Motor neuron (in vitro differentiated cells): ENCODE measurements around the gene LIFR. TPM values are rescaled to one million over a fixed set of nuclear protein-coding genes. Genes with fewer than 3 reads are reported as not detected.
"Not testable (repeated sequence)": the region's sequence is repeated elsewhere in the genome, so short reads cannot be mapped to it uniquely, and the experiment has no call there.

ENCODE experiments used
- ATAC-seq, 8 experiments: fragments of 200-7000 bp; cut with Tn5 transposase; replicated peaks in 6 of 8; 2 replicates each; pipeline ENCODE4 v1.8.0; 2021; ENCODE audit warnings: mild to moderate bottlenecking in 8 of 8, moderate library complexity in 8 of 8
- H3K27ac ChIP-seq, 2 donors: fragments of 250-450 bp; sonication (Bioruptor Pico); 2 replicates each; pipeline ENCODE4 v1.9.0; 2021; ENCODE audit warnings: antibody characterized with exemption in 2 of 2, mild to moderate bottlenecking in 2 of 2, moderate library complexity in 1 of 2
- H3K4me1 ChIP-seq, 2 donors: fragments of 250-450 bp; sonication (Bioruptor Pico); replicated peaks in 1 of 2; 2 replicates each; pipeline ENCODE4 v1.6.1; 2021; ENCODE audit warnings: antibody characterized with exemption in 2 of 2, mild to moderate bottlenecking in 2 of 2, moderate library complexity in 1 of 2
- H3K4me3 ChIP-seq, 5 donors: fragments of 250-450 bp; sonication (Bioruptor Pico); 2 replicates each; pipeline ENCODE4 v1.9.0; 2021; ENCODE audit warnings: antibody characterized with exemption in 5 of 5, mild to moderate bottlenecking in 5 of 5, moderate library complexity in 4 of 5
- WGBS, 10 experiments: fragments of 450-650 bp; shearing (Covaris generic); methylation state at CpG; one replicate each; pipeline ENCODE4 v1.0.0; 2022; 5-methylcytosine and 5-hydroxymethylcytosine counted together
- in situ Hi-C, 9 experiments: fragments of 400-800 bp; cut with MboI; loops; one replicate each; pipeline ENCODE4 v1.15.0; 2021; ENCODE audit warnings: low sequenced_read_pairs in 9 of 9, low pct_unique_long_range_greater_than_20kb in 2 of 9; ENCODE audit not compliant: unreplicated experiment in 9 of 9
- total RNA-seq, 8 experiments: library from RNA; unstranded; fragments of 300-600 nt; gene quantifications; 2 replicates each; pipeline versions ENCODE4 v1.2.3 to v1.2.4, GENCODE V29; 2022

The LIFR gene
- total RNA-seq, 8 experiments from 2014 or later: 20.6 to 631 (median 74.4) TPM

DNA sequence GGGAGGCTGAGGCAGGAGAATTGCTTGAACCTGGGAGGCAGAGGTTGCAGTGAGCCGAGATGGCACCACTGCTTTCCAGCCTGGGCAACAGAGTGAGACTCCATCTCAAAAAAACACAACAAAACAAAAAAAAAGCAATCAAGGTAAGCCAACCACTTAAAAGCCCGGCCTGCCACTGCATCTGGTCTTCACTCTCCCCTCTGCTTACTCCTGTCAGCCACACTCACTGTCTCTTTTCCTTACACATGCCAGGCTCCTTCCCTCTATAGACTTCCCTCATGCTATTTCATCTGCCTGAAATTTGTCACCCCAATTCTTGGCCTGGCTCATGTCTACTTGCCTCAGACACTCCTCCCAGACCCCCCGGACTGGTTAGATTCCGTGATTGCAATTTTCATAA is 17.6 kb upstream of the LIFR start:
- H3K4me1 ChIP-seq: no peaks in the 10 kb centered on the region
- 73 to 100% (median 92%) methylated on average over 1 to 3 of the region's 4 CpGs; no CpG with 5 or more reads in 1 of the 10 experiments for WGBS, 10 experiments
- in situ Hi-C loops: loop anchor here in 4 of 9 experiments (25.0 kb wide), 3 partner anchors 88 to 238 kb away; no protein-coding TSS in a partner anchor
- H3K4me3 ChIP-seq: no peak overlapping the region
- H3K27ac ChIP-seq: no peak overlapping the region
- ATAC-seq: peak in 1 of 8 experiments; percentile 32

DNA sequence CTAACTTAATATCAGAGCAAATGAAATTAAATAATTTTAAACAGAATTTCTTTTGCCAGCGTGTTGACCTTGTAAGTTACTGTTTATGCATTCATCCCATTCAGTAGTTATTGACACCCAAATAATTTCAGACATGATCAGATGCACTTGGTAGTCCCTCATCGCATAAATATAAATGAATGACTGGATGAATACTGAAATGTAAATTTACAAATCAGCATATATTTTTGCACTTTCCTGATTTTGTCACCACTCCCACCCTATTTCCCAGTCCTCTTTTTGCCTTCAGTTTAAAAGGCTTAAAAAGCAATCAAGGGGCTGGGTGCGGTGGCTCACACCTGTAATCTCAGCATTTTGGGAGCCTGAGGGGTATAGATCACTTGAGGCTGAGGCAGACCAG is 17.1 kb upstream of the LIFR start:
- WGBS, 10 experiments: 0 to 100% (median 85%) methylated on average over 1 to 3 of the region's 3 CpGs; no CpG with 5 or more reads in 1 of the 10 experiments
- in situ Hi-C loops: loop anchor here in 4 of 9 experiments (25.0 kb wide), 3 partner anchors 89 to 239 kb away; no protein-coding TSS in a partner anchor
- ATAC-seq: peak in 3 of 8 experiments; percentile 77 to 86 (median 83)
- no peaks in the 10 kb centered on the region for H3K4me1 ChIP-seq
- H3K4me3 ChIP-seq: no peak overlapping the region
- H3K27ac ChIP-seq: no peak overlapping the region

DNA sequence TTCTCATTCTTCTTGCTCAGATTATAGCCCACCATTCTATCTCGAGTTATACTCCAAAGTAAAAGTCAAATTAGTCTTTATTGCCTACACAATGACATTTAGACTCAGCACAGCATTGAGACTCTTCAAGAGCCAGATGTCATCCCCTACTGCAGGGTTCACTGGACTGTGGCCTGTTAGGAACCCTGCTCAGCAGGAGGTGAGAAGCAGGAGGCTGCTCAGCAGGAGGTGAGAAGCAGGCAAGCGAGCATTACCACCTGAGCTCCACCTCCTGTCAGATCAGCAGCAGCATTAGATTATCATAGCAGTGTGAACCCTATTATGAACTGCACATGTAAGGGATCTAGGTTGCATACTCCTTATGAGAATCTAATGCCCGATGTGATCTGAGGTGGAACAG is 12.7 kb upstream of the LIFR start:
- in situ Hi-C loops: loop anchor here in 4 of 9 experiments (25.0 kb wide), 3 partner anchors 93 to 243 kb away; no protein-coding TSS in a partner anchor
- Histone ChIP-seq H3K4me1 (no peaks in the 10 kb centered on the region), H3K27ac (no peak overlapping the region), H3K4me3 (no peak overlapping the region)
- 13 to 88% (median 58%) methylated on average over 1 to 2 of the region's 3 CpGs; no CpG with 5 or more reads in 4 of the 10 experiments for WGBS, 10 experiments
- ATAC-seq: no peak

DNA sequence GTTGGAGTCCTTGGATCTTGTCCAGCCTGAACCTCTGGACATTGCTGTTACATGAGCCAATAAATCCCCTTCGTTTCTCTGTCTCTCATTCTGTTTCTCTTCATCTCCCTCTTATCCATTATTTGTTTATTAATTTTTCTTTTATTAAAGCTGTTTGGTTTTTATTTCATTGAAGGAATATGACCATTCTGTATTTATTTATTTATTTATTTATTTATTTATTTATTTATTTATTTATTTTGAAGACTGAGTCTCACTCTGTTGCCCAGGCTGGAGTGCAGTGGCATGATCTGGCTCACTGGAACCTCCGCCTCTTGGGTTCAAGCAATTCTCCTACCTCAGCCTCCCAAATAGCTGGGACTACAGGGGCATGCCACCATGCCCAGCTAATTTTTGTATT is 10.9 kb upstream of the LIFR start:
- 56 to 100% (median 92%) methylated on average over 1 to 2 of the region's 2 CpGs for WGBS, 10 experiments
- H3K27ac ChIP-seq, H3K4me3 ChIP-seq, ATAC-seq, H3K4me1 ChIP-seq: not testable (repeated sequence)
- in situ Hi-C loops: loop anchor here in 4 of 9 experiments (25.0 kb wide), 3 partner anchors 95 to 245 kb away; no protein-coding TSS in a partner anchor

DNA sequence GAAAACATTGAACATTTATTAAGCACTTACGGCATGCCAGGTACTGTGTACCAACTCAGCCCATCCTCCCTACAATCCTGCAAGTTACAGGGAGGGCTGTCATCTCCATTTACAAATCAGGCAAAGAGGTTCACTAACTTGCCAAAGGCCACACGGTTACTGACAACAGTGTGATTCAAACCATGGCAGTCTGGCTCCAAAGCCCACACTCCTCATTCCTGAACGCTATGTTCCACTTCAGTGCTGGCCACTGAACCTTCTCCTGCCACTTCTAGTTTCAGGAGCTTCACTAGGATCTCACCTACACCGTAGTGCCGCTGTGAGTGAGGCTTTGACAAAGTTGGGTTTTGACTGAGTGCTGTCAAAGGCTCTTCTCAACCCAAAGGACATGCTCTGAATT is 7.2 kb upstream of the LIFR start:
- no peak overlapping the region for H3K4me3 ChIP-seq
- 20 to 100% (median 87%) methylated on average over 1 to 4 of the region's 5 CpGs; no CpG with 5 or more reads in 2 of the 10 experiments for WGBS, 10 experiments
- in situ Hi-C loops: loop anchor here in 4 of 9 experiments (25.0 kb wide), 3 partner anchors 99 to 249 kb away; no protein-coding TSS in a partner anchor
- no peaks in the 10 kb centered on the region for H3K4me1 ChIP-seq
- peak in 1 of 8 experiments; percentile 26 for ATAC-seq
- no peak overlapping the region for H3K27ac ChIP-seq

DNA sequence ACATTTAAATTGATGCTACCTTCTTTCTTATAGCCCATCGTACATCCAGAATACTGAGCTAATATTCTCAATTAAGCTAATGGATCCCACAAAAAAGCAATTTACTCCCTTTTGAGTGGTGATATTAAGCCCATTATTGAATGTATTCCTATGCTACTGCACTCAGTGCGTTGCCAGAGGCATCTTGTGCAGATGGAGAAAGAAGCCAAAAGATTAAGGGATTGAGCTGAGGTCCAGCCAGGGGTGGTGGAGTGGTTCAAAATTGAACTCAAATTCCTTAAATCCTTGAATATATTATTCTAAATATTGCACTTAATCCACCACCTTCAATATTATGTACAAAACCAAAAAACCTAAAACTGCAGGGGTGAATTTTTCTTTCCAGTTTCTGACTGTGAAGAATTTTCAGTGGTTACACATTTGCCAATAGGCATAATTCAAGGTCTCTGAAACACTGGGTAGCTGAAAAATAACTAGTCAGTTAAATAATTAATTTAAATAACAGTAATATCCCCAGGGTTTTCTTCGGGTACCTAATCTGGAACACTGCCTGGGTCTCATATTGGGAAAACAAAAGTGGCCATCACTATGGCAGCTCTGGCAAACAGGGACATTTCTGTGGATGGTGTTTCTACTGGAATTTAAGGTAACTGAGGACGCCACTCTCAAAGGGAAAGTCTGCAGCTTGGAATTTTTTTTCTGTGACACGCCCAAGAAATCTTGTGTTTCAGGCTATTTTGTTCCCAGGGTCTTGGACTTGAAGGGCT is 6.2 kb upstream of the LIFR start:
- peaks cover 0 to 9% of the 10 kb centered on the region in 2 donors for H3K4me1 ChIP-seq
- ATAC-seq: peak in 3 of 8 experiments; percentile 22 to 67 (median 34)
- in situ Hi-C loops: loop anchor here in 4 of 9 experiments (25.0 kb wide), 3 partner anchors 100 to 250 kb away; no protein-coding TSS in a partner anchor
- 28 to 93% (median 78%) methylated on average over 2 to 5 of the region's 5 CpGs; no CpG with 5 or more reads in 2 of the 10 experiments for WGBS, 10 experiments
- no peak overlapping the region for H3K27ac ChIP-seq
- H3K4me3 ChIP-seq: no peak overlapping the region

DNA sequence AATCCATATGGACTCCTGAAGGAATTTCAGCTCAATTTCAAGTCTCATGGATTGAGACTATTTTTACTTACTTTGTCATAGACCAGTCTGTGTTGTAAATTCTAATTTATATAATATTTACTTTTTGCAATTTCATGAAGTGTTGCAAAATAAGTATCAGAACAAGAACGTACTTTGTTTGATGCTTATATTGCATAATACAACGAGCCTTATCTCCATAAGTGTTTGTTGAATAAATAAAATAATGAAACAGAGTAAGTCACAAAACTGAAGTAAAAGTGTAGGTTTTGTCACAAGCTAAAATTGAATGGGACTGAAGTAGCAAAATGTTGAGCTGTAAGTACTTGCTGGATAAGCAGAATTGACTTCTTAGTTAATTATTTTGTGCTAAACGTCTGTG is 3.0 kb upstream of the LIFR start:
- 44 to 100% (median 93%) methylated on average over 2 to 3 of the region's 3 CpGs; no CpG with 5 or more reads in 1 of the 10 experiments for WGBS, 10 experiments
- ATAC-seq: no peak
- in situ Hi-C loops: loop anchor here in 4 of 9 experiments (25.0 kb wide), 3 partner anchors 103 to 253 kb away; no protein-coding TSS in a partner anchor
- peaks cover 3 to 21% of the 10 kb centered on the region in 2 donors for H3K4me1 ChIP-seq
- H3K4me3 ChIP-seq: no peak overlapping the region
- H3K27ac ChIP-seq: no peak overlapping the region

DNA sequence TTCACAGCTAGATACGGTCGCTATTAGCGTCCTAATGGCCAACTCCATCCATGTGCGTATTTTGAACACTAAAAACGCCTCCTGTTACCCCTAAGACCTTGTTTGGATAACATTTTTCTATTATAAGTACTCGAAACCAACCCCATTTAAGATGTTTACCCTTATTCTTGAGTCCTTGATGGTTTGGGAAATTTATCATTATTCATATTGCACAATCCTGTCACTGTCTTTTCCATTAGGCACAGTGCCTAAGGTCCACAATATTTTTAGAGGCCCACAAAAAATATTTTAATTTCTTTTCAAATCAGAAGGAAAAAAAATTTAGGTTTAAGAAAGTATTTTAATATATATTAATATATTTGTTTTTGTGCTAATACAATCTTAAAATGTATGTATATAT is 1.3 kb upstream of the LIFR start:
- no peak overlapping the region for H3K27ac ChIP-seq
- 38 to 86% (median 64%) methylated on average over 1 to 6 of the region's 6 CpGs for WGBS, 10 experiments
- in situ Hi-C loops: loop anchor here in 4 of 9 experiments (25.0 kb wide), 3 partner anchors 105 to 255 kb away; no protein-coding TSS in a partner anchor
- peaks cover 6 to 27% of the 10 kb centered on the region in 2 donors for H3K4me1 ChIP-seq
- peak overlapping the region; percentile 77 to 95 (median 82) for H3K4me3 ChIP-seq
- ATAC-seq: no peak

DNA sequence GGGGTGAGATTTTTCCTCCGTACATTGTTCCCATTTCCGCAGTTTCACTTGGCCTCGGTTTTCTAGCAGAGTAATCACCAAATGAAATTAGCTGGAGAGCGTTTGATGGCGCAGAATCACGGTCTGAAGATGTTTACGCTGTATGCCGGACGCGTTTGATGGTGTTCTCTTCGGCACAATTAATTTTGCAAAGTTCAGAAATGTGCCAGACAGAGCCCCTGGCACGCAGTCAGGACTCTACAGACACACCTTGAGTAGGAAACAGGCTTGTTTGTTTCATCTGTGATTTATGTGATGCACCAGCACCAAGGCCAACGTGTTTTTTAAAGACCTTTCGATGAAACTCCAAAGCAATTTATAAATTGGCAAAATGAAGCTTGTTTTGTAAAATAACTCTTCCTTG is 863 bp upstream of the LIFR start:
- Histone ChIP-seq H3K4me3 (peak overlapping the region; percentile 77 to 95 (median 82)), H3K4me1 (peaks cover 6 to 27% of the 10 kb centered on the region in 2 donors), H3K27ac (peak overlapping the region; percentile 84 to 90)
- in situ Hi-C loops: loop anchor here in 4 of 9 experiments (25.0 kb wide), 3 partner anchors 105 to 255 kb away; no protein-coding TSS in a partner anchor
- WGBS, 10 experiments: 0 to 21% (median 8%) methylated on average over 1 to 14 of the region's 14 CpGs; no CpG with 5 or more reads in 2 of the 10 experiments
- no peak for ATAC-seq

DNA sequence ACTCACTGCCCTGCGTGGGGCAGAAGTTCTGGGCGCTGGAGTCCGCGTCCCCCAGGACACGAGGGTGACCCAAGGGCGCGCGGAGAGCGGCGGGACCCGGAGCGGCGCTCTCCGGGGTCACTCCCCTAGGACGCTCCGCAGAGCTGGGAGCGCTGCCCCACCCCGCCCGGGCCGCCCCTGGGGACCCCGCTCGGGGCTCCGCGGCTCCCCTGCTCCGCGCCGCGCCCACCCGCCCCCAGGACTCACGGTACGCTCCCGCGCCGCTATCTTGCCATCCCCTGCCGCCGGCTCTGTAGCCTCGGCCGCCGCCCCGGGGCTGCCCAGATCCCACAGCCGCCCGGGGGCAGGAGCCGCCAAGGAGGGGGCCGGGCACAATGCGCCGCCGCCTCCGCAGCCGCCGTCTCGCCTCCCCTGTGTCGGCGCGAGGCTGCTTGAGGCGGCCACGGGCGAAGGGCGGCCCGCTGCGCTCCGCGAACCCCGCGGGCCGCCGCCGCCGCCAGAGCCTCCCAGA is 303 bp downstream of the LIFR start:
- Histone ChIP-seq H3K4me1 (peaks cover 6 to 27% of the 10 kb centered on the region in 2 donors), H3K27ac (peak overlapping the region; percentile 84 to 90), H3K4me3 (peak overlapping the region; percentile 77 to 95 (median 82))
- 0% methylated on average over 1 to 12 of the region's 68 CpGs; no CpG with 5 or more reads in 8 of the 10 experiments for WGBS, 10 experiments
- in situ Hi-C loops: loop anchor here in 4 of 9 experiments (25.0 kb wide), 3 partner anchors 106 to 256 kb away; no protein-coding TSS in a partner anchor
- peak; percentile 23 to 69 (median 52) for ATAC-seq

DNA sequence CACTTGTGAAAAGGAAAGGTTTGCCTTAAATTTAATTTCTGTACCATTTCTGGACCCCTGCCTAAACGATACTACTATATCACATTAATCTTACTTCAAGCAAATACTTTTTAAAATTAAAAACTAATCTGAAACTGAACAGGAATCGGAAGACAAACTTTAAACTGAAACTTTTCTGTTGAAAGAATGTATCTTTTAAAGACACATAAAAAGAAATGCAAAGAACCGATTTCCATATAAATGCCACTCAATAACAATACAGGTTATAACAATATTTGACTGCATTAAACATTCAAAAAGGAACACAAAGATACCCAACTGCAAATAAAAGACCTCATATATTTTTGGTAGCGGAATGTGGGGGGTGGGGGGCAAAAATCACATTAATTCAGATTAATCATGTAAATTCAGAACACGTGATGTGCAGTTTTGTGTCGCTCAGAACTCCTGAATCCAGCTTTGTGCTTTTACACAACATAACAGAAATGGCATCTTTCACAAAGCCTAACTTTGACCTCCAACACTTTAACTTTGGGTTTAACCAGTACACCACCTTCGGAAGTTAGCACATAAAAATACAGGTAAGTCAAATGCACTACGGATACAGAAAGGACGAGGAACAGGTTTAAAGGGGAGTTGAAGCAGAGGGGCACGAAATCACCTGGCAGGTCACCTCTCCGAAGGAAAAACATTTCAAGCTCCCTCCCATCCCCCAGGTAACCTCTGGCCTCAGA is 925 bp downstream of the LIFR start:
- Histone ChIP-seq H3K4me1 (peaks cover 6 to 27% of the 10 kb centered on the region in 2 donors), H3K4me3 (peak overlapping the region; percentile 77 to 95 (median 82)), H3K27ac (no peak overlapping the region)
- in situ Hi-C loops: loop anchor here in 4 of 9 experiments (25.0 kb wide), 3 partner anchors 107 to 257 kb away; no protein-coding TSS in a partner anchor
- 4 to 20% (median 10%) methylated on average over 1 to 10 of the region's 11 CpGs for WGBS, 10 experiments
- ATAC-seq: no peak

DNA sequence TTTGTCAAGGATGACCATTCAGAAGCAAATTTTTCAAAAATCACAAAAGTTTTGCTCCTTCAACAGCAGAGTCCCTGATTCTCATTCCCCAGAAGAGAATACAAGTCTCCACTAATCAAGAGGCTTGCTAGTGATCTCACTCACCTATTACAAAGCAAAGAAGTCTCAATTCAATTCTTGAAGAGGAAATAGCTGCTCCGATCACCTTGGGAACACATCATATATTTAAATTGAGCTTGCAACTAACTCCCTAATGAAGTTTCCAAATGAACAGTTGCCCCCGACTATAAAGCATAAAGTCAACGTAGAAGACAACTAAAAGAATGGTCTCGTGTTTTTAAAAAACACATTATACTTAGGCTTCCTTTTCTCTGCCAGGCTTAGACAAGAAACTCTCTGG is 1.6 kb downstream of the LIFR start:
- Histone ChIP-seq H3K4me3 (peak overlapping the region; percentile 77 to 95 (median 82)), H3K4me1 (peaks cover 6 to 27% of the 10 kb centered on the region in 2 donors), H3K27ac (no peak overlapping the region)
- in situ Hi-C loops: loop anchor here in 4 of 9 experiments (25.0 kb wide), 3 partner anchors 107 to 257 kb away; no protein-coding TSS in a partner anchor
- 7 to 40% (median 27%) methylated on average over 1 to 4 of the region's 4 CpGs; no CpG with 5 or more reads in 2 of the 10 experiments for WGBS, 10 experiments
- peak in 1 of 8 experiments; percentile 29 for ATAC-seq
